Lung (tissue), 12 donors: Measurements from ENCODE around the gene SPCS1. TPM values are rescaled to one million over a fixed set of nuclear protein-coding genes. Genes with fewer than 3 reads are reported as not detected.
A peak's percentile ranks its signal among the peaks of the same experiment; 100 is the strongest.

Experiments used
- ATAC-seq: fragments of 200-7000 bp; cut with Tn5 transposase; one replicate; pipeline ENCODE4 v1.9.1; 2020; ENCODE audit warnings: moderate number of reproducible peaks; ENCODE audit not compliant: insufficient read depth, low FRiP score
- DNase-seq, 3 donors: peaks; one replicate each; pipeline ENCODE4 v3.0.0-alpha.2; 2013 to 2017
- H3K27ac ChIP-seq, 2 donors: one replicate each; pipeline ENCODE4 v1.5.1; 2013; ENCODE audit warnings: mild to moderate bottlenecking in 2 of 2, moderate library complexity in 2 of 2, control low read depth in 1 of 2, inconsistent platforms in 1 of 2, low read depth in 1 of 2, low read length in 1 of 2
- H3K27me3 ChIP-seq, 3 donors: one replicate each; pipeline ENCODE4 v1.5.1; 2013; ENCODE audit warnings: low read length in 2 of 3; ENCODE audit not compliant: control insufficient read depth in 3 of 3, insufficient read depth in 3 of 3
- H3K36me3 ChIP-seq, 4 donors: one replicate each; pipeline ENCODE4 v1.5.1; 2013; ENCODE audit warnings: low read length in 4 of 4, mild to moderate bottlenecking in 1 of 4, moderate library complexity in 1 of 4; ENCODE audit not compliant: control insufficient read depth in 4 of 4, insufficient read depth in 4 of 4
- H3K4me1 ChIP-seq, 5 donors: one replicate each; pipeline ENCODE4 v1.5.1; 2013; ENCODE audit warnings: low read length in 5 of 5, mild to moderate bottlenecking in 2 of 5, moderate library complexity in 1 of 5; ENCODE audit not compliant: control insufficient read depth in 5 of 5, insufficient read depth in 5 of 5
- H3K4me3 ChIP-seq: one replicate; pipeline ENCODE4 v1.5.1; 2013; ENCODE audit warnings: mild to moderate bottlenecking, control low read depth, moderate library complexity
- H3K9ac ChIP-seq, 2 donors: one replicate each; pipeline ENCODE4 v1.5.1; 2013; ENCODE audit warnings: low read length in 2 of 2, control low read depth in 1 of 2; ENCODE audit not compliant: insufficient read depth in 1 of 2
- H3K9me3 ChIP-seq, 4 donors: one replicate each; pipeline ENCODE4 v1.5.1; 2013; ENCODE audit warnings: low read length in 3 of 4, mild to moderate bottlenecking in 1 of 4, moderate library complexity in 1 of 4; ENCODE audit not compliant: control insufficient read depth in 4 of 4, insufficient read depth in 3 of 4
- CTCF ChIP-seq: IDR thresholded peaks from 2 replicates; pipeline ENCODE4 v1.5.1; 2012; ENCODE audit warnings: mild to moderate bottlenecking; ENCODE audit errors: control extremely low read depth, extremely low read depth
- WGBS, 2 donors: extraction: QIAGEN DNeasy Blood & Tissue Kit; methylation state at CpG; one replicate each; pipeline ENCODE4 v1.1.7; 2013; 5-methylcytosine and 5-hydroxymethylcytosine counted together
- polyA plus RNA-seq, 2 donors: library from polyadenylated mRNA; stranded (reverse); fragments of 200-250 nt; gene quantifications; one replicate each; pipeline ENCODE4 v1.2.1, GENCODE V29; 2013
- total RNA-seq, 2 donors: library from RNA; depleted of rRNA in 1 of 2; stranded (reverse); fragments of >200 nt in 1 of 2; gene quantifications; one replicate each; pipeline ENCODE4 v1.2.1, GENCODE V29; 2014 to 2021
- donor health status: control.
- donor health status: control.
- donor health status: Bipolar disorder and iron deficiency.
- donor health status: healthy.
- donor health status: DM: yes; HTN: yes; CAD: no.

The SPCS1 gene
- total and polyA plus RNA-seq, 4 donors: 63.3 to 139 (median 95.7) TPM

- Histone ChIP-seq H3K36me3 (peaks cover 4 to 12% (median 8%) of the 10 kb centered on the region in 4 donors), H3K9ac (no peak overlapping the region), H3K27me3 (no peaks in the 10 kb centered on the region), H3K27ac (no peak overlapping the region), H3K4me1 (no peaks in the 10 kb centered on the region), H3K9me3 (no peaks in the 10 kb centered on the region), H3K4me3 (no peak overlapping the region)
- ATAC-seq (no peak), DNase-seq (peak in 1 of 3 donors; percentile 18)
- WGBS, 2 donors: 32 to 64% methylated on average over 6 of the region's 6 CpGs
- no peak for TF ChIP-seq CTCF
Observed at GRCh38 chr3:52721002-52721729, 15.3 kb downstream of the SPCS1 start.

GRCh38 chr3:52721730-52722008 is 15.8 kb downstream of the SPCS1 start:
- H3K27me3 ChIP-seq: no peaks in the 10 kb centered on the region
- no peaks in the 10 kb centered on the region for H3K4me1 ChIP-seq
- DNase-seq (no peak), ATAC-seq (no peak)
- no peak overlapping the region for H3K4me3 ChIP-seq
- H3K9me3 ChIP-seq: no peaks in the 10 kb centered on the region
- H3K9ac ChIP-seq: no peak overlapping the region
- H3K36me3 ChIP-seq: peaks cover 4 to 12% (median 8%) of the 10 kb centered on the region in 4 donors
- WGBS, 2 donors: 90 to 91% methylated on average over 1 of the region's 1 CpG
- no peak for TF ChIP-seq CTCF
- H3K27ac ChIP-seq: no peak overlapping the region

- H3K36me3 ChIP-seq: peaks cover 4 to 12% (median 7%) of the 10 kb centered on the region in 4 donors
- no peak for TF ChIP-seq CTCF
- H3K4me1 ChIP-seq: no peaks in the 10 kb centered on the region
- H3K27ac ChIP-seq: no peak overlapping the region
- H3K9me3 ChIP-seq: no peaks in the 10 kb centered on the region
- H3K27me3 ChIP-seq: no peaks in the 10 kb centered on the region
- no peak for ATAC-seq
- 88 to 93% methylated on average over 7 of the region's 7 CpGs for WGBS, 2 donors
- no peak overlapping the region for H3K9ac ChIP-seq
- no peak overlapping the region for H3K4me3 ChIP-seq
- DNase-seq: no peak
Observed at GRCh38 chr3:52722491-52722890, 16.6 kb downstream of the SPCS1 start.

GRCh38 chr3:52723935-52724334 is 18.0 kb downstream of the SPCS1 start:
- Histone ChIP-seq H3K9ac (no peak overlapping the region), H3K9me3 (peaks cover 0 to 3% (median under 1%) of the 10 kb centered on the region in 4 donors), H3K27ac (no peak overlapping the region), H3K36me3 (peaks cover 3 to 12% (median 8%) of the 10 kb centered on the region in 4 donors), H3K4me3 (no peak overlapping the region), H3K27me3 (no peaks in the 10 kb centered on the region), H3K4me1 (no peaks in the 10 kb centered on the region)
- TF ChIP-seq CTCF: no peak
- DNase-seq (no peak), ATAC-seq (no peak)
- WGBS, 2 donors: 97 to 98% methylated on average over 5 of the region's 5 CpGs
